Panc1 (cell line): ENCODE results near the gene CLEC16A. TPM values are rescaled to one million over a fixed set of nuclear protein-coding genes. Genes with fewer than 3 reads are reported as not detected.

Experiments used
- ATAC-seq: fragments of 200-7000 bp; cut with Tn5 transposase; 2 replicates; pipeline ENCODE4 v1.9.1; 2020; ENCODE audit warnings: mild to moderate bottlenecking, moderate library complexity
- BruUV-seq: library from RNA; stranded (reverse); fragments of 400-500 nt; replicated peaks from 2 replicates; lab custom pipeline; 2021; lab: Mats Ljungman, UMichigan
- CTCF ChIA-PET: fragments of 300-600 bp; sonication (Branson Sonifier 250); formaldehyde crosslinking; loops from one replicate; lab custom pipeline; 2022; ENCODE audit warnings: antibody characterized with exemption; lab: Charles Lee
- POLR2A ChIA-PET: fragments of 300-600 bp; sonication (Branson Sonifier 250); formaldehyde crosslinking; loops from one replicate; lab custom pipeline; 2022; ENCODE audit warnings: antibody characterized with exemption; lab: Charles Lee
- DNase-seq: peaks from one replicate; pipeline ENCODE4 v3.0.0-alpha.2; 2010; ENCODE audit warnings: low read depth, low spot score
- H3K27ac ChIP-seq: 2 replicates; pipeline ENCODE4 v1.5.1; 2011; ENCODE audit warnings: mild to moderate bottlenecking, low read length, inconsistent platforms
- H3K27me3 ChIP-seq: fragments of 200-500 bp; sonication (Bioruptor generic); 2 replicates; pipeline ENCODE4 v1.6.0; 2014; ENCODE audit warnings: low read length, inconsistent platforms; ENCODE audit not compliant: control insufficient read depth, insufficient read depth
- H3K36me3 ChIP-seq: fragments of 200-500 bp; sonication (Bioruptor generic); 2 replicates; pipeline ENCODE4 v1.5.1; 2014; ENCODE audit warnings: inconsistent platforms, mild to moderate bottlenecking, low read length, moderate library complexity; ENCODE audit not compliant: control insufficient read depth, insufficient read depth
- H3K4me1 ChIP-seq: 2 replicates; pipeline ENCODE4 v1.5.1; 2011; ENCODE audit warnings: inconsistent platforms, mild to moderate bottlenecking, low read length, moderate library complexity; ENCODE audit not compliant: control insufficient read depth, insufficient read depth
- H3K4me3 ChIP-seq, 2 experiments: 2 replicates each; pipeline ENCODE4 v1.5.1; 2011 to 2012; ENCODE audit warnings: low read depth in 2 of 2, low read length in 2 of 2, mild to moderate bottlenecking in 2 of 2, inconsistent platforms in 1 of 2, moderate library complexity in 1 of 2
- H3K9me3 ChIP-seq: fragments of 200-500 bp; sonication (Bioruptor generic); 2 replicates; pipeline ENCODE4 v1.5.1; 2014; ENCODE audit warnings: low read depth, mild to moderate bottlenecking, inconsistent platforms, low read length, moderate library complexity; ENCODE audit not compliant: control insufficient read depth, insufficient read depth
- CTCF ChIP-seq: fragments of 450-650 bp; IDR thresholded peaks from 2 replicates; pipeline ENCODE4 v1.5.1; 2017; ENCODE audit warnings: mild to moderate bottlenecking
- POLR2AphosphoS5 ChIP-seq: IDR thresholded peaks from 2 replicates; pipeline ENCODE4 v1.6.1; 2012; ENCODE audit warnings: mild to moderate bottlenecking, low read depth, low read length, moderate library complexity
- REST ChIP-seq, 2 experiments: IDR thresholded peaks; 2 replicates each; pipeline ENCODE4 v1.6.1; 2011 to 2012; ENCODE audit warnings: low read depth in 2 of 2, control low read depth in 1 of 2, low read length in 1 of 2, mild to moderate bottlenecking in 1 of 2, moderate library complexity in 1 of 2; ENCODE audit not compliant: insufficient read depth in 1 of 2
- SIN3A ChIP-seq: IDR thresholded peaks from 2 replicates; pipeline ENCODE4 v1.6.1; 2012; ENCODE audit warnings: low read depth, mild to moderate bottlenecking, low read length, moderate library complexity, borderline replicate concordance; ENCODE audit not compliant: insufficient read depth
- TCF7L2 ChIP-seq: IDR thresholded peaks from 2 replicates; pipeline ENCODE4 v1.6.1; 2011; ENCODE audit warnings: mild to moderate bottlenecking, low read depth, low read length, inconsistent platforms
- in situ Hi-C: cut with HindIII; loops from 2 replicates; pipeline ENCODE4 v1.10.0; 2016; ENCODE audit warnings: low sequenced_read_pairs, low pct_unique_long_range_greater_than_20kb
- intact Hi-C: fragments of 100-400 bp; cut with micrococcal nuclease; formaldehyde crosslinking; loops from one replicate; pipeline ENCODE4 v1.10.0; 2022; ENCODE audit not compliant: unreplicated experiment
- total RNA-seq: library from RNA; stranded (reverse); gene quantifications from one replicate; pipeline ENCODE4 v1.2.1, GENCODE V29; 2021; ENCODE audit not compliant: unreplicated experiment

Gene CLEC16A
- total RNA-seq, 1 experiment from 2014 or later, result 21.0 TPM

GRCh38 chr16:11010575-11011221, 66.3 kb downstream of the CLEC16A start:
- CTCF ChIA-PET, result interaction anchor here (0.8 kb wide), 1 partner anchor 251 kb away, joined by 4 read pairs; no protein-coding TSS in a partner anchor
- in situ Hi-C loops (no loop called here), intact Hi-C loops (no loop called here)
- Histone ChIP-seq H3K4me3 (no peak overlapping the region), H3K9me3 (no peaks in the 10 kb centered on the region), H3K36me3 (no peaks in the 10 kb centered on the region), H3K4me1 (no peaks in the 10 kb centered on the region), H3K27me3 (no peaks in the 10 kb centered on the region), H3K27ac (no peak overlapping the region)
- POLR2A ChIA-PET, result no interaction called here
- ATAC-seq, result no peak
- BruUV-seq, result no TSS peak
- TF ChIP-seq TCF7L2 (no peak), REST (IDR thresholded peaks at IDR 0.05; ENCODE audit: insufficient read depth in 1 of 2, low read depth in 2 of 2, low read length in 1 of 2) (no peak), CTCF (no peak), SIN3A (no peak), POLR2AphosphoS5 (no peak)
- no peak for DNase-seq

- DNase-seq (no peak), ATAC-seq (no peak)
- ChIA-PET POLR2A (no interaction called here), CTCF (no interaction called here)
- H3K4me3 ChIP-seq, result no peak overlapping the region
- no peak for TF ChIP-seq POLR2AphosphoS5
- TF ChIP-seq REST (IDR thresholded peaks at IDR 0.05; ENCODE audit: insufficient read depth in 1 of 2, low read depth in 2 of 2, low read length in 1 of 2), result no peak
- no peak for TF ChIP-seq CTCF
- no peak for TF ChIP-seq TCF7L2
- TF ChIP-seq SIN3A, result no peak
- H3K9me3 ChIP-seq, result no peaks in the 10 kb centered on the region
- H3K27me3 ChIP-seq, result no peaks in the 10 kb centered on the region
- BruUV-seq, result no TSS peak
- in situ Hi-C loops, result no loop called here
- no peaks in the 10 kb centered on the region for H3K36me3 ChIP-seq
- no peak overlapping the region for H3K27ac ChIP-seq
- intact Hi-C loops, result no loop called here
- no peaks in the 10 kb centered on the region for H3K4me1 ChIP-seq
Measured at GRCh38 chr16:11011326-11011725, 67.0 kb downstream of the CLEC16A start.
